ENCODE measurements around the gene DOCK9.

Gene DOCK9

GRCh38 chr13:98998831-98999638, 21.2 kb upstream of the DOCK9 start:
- peak; percentile 17 for DNase-seq (ENCODE audit: low read depth)

DNA sequence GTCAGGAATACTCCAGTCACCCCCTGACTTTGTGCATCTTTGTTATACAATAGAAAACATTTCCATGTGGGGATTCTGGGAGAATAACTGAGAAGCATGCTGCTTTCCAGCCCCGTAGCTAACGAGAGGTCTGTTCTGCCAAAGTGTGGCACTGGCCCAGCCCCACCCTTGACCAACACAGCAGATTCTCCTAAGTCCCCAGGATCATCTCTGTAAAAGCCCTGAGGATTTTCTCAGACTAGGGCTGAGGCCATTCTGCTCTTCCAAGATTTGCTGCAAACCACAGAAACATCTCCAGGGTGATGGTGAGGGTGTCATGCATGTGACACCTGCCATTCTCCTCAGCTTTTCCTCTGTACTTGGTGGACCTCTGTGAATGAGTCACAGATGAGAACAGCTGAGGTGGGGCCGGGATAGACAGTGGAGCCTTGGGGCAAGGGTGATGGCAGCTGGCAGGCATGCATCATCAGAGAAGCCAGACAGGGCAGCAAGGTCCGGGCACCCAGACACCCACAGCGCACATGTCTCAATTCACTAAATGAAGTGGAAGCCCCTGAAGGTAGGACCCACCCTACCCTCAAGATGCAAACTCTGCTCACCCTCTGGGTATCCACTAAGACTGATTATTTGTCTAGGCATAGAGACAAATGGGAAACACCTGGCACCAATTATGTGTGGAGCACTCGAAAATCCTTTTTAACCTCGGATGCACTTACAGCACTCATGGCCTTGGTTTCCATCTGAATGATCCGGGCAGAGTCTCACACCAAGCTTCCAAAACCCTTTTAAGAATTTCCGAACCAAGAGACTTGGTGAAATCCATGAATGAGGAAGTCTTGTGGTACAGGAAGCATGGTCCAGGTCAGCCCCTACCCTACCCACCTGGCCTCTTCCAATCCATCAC, 20.1 kb upstream of the DOCK9 start:
- DNase-seq (ENCODE audit: low read depth), result peak; percentile 5

- no peak for DNase-seq (ENCODE audit: low read depth)
These were observed 19.3 kb upstream of the DOCK9 start for GRCh38 chr13:98997011-98997730.

GRCh38 chr13:98996046-98996445, 18.2 kb upstream of the DOCK9 start:
- DNase-seq (ENCODE audit: low read depth), result no peak

GRCh38 chr13:98994896-98995295, 17.0 kb upstream of the DOCK9 start:
- DNase-seq (ENCODE audit: low read depth), result no peak

DNA sequence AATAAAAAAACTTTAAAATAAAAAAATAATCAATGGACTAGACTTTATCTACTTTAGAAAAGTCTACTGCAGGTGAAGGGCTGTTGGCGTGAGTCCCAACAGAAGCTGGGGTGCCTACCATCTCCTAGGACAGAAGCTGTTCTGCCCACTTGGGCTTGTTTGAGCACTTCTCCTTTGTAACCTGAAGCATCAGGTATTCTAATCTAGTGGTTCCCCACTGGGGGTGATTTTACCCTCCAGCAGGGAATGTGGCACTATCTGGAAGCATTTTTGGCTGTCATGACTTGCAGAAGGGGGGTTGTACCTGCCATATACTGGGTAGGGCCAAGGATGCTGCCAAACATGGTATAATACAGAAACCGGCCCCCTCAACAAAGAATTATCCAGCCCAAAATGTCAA, 16.2 kb upstream of the DOCK9 start:
- no peak for DNase-seq (ENCODE audit: low read depth)

- DNase-seq (ENCODE audit: low read depth), result no peak
These were observed 14.5 kb upstream of the DOCK9 start for GRCh38 chr13:98992355-98992754.

GRCh38 chr13:98990701-98991100, 12.8 kb upstream of the DOCK9 start:
- DNase-seq (ENCODE audit: low read depth), result no peak

DNA sequence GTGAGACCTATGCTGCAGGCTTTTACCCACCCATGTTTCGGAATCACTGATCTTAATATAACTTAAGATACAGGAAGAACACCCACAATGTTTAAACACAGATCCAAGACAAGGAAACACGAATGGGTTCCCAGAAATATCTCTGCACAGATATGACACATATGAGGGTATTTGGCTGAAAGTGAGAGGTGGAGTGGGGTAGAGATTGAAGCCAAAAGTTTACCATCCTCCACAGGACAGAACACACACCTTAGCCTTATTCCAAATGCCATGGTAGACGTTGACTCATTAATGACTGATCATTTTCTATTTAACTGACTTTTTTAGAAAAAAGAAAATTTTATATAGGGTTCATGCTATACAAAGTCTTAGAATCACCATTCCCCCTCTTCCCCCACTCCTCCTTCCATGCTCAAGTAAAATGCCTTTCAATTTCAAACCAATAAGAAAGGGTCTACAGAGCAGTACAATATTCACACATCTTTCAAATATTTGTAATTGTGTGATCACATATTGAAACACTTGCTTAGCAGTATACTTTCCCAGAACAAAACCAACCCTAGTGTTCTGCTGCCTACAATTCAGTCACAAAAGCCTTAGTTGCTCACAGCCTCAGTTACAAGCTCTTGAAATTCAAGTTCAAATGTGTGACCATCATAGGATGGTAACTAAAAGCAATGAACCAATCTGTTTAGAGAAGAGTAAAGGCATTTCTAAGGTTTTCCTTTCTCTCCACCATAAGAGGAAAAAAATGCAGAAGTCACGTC, 11.8 kb upstream of the DOCK9 start:
- no peak for DNase-seq (ENCODE audit: low read depth)

DNA sequence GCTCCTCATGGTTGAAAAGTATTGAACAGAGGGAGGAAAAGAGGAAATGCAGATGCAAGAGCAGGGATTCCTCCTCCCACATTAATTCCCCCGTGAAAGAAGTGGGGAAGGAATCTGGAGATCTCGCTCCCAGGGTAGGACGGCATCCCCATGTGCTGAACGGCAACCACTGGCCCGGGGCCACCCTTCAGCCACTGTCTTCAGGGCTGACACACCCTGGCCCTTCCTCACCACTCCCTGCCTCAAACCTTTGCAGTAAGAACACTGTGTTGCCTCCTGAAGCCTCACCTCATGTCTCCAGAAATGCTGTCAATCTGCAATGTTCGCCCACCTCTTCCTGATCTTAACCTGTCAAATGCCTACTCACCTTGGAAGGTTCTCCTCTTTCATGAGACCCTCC, 10.9 kb upstream of the DOCK9 start:
- DNase-seq (ENCODE audit: low read depth), result no peak

DNA sequence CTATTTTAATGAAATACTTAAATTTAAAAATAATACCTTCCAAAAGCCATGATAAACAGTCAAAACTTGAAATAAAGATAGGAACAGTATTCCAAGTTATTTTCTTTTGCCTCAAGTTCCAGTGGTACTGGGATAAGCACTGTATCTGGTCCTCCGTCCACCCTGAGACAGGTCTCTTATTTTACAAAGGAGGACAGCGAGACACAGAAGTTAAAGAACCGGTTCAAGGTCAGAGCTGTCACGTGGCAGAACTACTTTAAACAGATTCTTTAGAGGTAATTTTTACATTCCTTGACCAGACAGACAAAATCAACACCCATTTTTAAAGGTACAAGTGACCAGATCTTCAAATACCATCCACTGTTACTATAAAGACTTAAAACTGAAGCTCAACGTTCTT, 10.4 kb upstream of the DOCK9 start:
- DNase-seq (ENCODE audit: low read depth), result no peak

DNA sequence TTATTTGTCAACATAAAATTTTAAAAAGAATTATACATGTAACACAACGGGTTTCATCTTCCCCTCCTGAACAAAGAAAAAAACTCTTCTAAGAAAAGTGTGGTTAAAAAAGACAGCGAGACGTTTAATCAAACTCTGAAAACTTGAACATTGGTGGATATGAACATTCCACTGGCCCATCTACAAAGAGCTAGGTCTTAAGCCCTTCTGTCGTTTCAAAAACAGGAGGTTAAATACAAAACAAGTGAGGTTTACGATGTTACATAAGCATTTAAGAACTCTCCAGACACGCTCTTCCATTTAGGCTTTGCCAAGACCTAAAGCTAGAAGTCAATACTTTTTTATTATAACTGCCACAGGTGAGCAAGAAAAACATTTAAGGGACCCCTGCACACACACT, 9.4 kb upstream of the DOCK9 start:
- no peak for DNase-seq (ENCODE audit: low read depth)

GRCh38 chr13:98986226-98986846, 8.5 kb upstream of the DOCK9 start:
- DNase-seq (ENCODE audit: low read depth), result no peak

GRCh38 chr13:98985591-98985990, 7.7 kb upstream of the DOCK9 start:
- DNase-seq (ENCODE audit: low read depth), result no peak

- DNase-seq (ENCODE audit: low read depth), result no peak
These were observed 7.1 kb upstream of the DOCK9 start for GRCh38 chr13:98984983-98985382.

DNA sequence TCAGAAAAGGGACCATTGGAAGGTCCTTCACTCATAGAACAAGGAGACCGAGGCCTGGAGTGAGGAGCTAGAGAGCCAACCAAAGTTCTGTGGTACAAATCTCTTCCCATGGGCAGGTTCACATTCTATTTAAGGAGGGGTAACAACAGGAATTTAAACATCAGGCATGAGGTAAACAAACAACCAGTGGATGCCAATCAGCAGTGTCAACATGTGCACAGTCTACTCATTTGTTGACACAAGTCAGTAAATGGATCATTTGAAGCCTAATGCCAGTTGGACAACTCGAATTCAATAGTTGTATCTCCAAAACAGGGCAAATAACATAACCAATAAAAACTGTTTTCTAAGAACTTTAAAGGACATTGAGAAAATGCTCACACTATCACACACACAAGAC, 6.3 kb upstream of the DOCK9 start:
- DNase-seq (ENCODE audit: low read depth), result no peak

DNA sequence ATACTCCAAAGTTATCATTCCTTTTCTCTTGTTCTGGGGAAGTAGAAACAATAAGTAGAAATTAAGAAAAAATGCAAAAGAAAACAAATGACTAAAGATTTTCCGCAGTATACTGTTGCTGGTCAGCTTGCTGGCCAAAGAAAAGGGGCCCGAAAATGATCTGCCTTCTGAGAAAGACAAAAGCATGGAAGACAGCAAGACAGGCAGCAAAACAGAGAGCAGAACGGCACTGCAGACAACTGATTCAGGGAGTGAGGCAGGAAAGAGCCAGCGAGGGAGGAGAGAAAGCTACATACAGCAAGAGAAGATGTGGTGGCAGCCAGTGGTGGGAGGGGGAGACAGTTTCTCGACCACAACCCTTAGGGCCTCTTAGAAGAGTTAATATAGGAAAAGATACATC, 5.3 kb upstream of the DOCK9 start:
- DNase-seq (ENCODE audit: low read depth), result no peak

GRCh38 chr13:98981369-98982080, 3.7 kb upstream of the DOCK9 start:
- no peak for DNase-seq (ENCODE audit: low read depth)

DNA sequence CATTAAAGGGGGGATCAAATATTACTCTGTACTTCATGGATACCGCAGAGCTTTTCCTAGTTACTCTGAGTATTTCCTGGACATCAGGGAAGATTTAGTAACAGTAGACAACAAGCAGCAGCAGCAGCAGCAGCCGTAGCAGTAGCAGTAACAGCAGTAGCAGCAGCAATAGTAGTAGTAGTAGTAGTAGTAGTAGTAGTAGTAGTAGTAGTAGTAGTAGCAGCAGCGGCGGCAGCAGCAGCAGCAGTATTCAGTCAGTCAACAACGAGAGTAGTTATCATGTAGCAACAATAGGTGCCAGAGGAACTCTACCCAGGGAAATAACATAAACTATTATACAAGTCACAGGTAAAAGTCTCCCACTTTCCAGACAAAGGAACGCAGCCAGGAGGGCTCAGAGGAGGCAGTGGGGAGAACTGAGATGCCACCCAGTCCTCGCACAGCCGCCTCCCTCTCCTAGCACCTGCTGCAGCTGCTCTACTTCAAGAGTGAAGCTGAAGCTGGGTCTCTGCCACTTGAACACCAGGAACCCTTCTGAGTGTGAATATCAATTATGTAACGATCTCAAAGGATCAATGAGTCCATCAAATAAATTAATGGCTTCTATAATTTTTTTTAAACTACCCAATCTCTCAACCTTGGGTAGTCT, 1.3 kb upstream of the DOCK9 start:
- DNase-seq (ENCODE audit: low read depth), result no peak

DNA sequence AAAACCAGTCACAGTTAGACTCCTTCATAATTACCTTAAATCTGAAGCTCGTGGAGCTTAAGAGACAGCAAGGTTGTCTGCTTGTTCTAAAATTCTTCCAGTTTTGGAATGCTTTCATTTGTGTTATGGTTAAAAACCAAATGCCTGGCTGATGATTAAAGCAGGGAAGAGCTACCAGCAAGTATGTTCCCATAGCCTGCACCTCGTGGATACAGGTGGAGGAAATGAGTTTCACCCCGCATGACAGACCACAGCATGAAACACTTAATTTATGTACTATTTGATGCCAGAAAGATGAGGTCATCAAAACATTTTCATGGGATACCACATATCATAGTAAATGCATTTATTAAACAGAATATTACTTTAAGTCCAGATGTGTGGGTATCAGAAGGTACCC, 416 bp upstream of the DOCK9 start:
- DNase-seq (ENCODE audit: low read depth), result no peak
